HUES64 (cell line): ENCODE results near the gene CELF4.

Experiments used
- H3K27ac ChIP-seq: 2 replicates; pipeline ENCODE4 v1.7.0; 2013; ENCODE audit warnings: low read depth, low read length, inconsistent platforms
- H3K27me3 ChIP-seq: 2 replicates; pipeline ENCODE4 v1.6.1; 2013; ENCODE audit warnings: mild to moderate bottlenecking, low read length; ENCODE audit not compliant: insufficient read depth
- H3K36me3 ChIP-seq: 2 replicates; pipeline ENCODE4 v1.6.1; 2013; ENCODE audit warnings: mild to moderate bottlenecking, low read length; ENCODE audit not compliant: insufficient read depth
- H3K4me1 ChIP-seq: 2 replicates; pipeline ENCODE4 v1.6.1; 2013; ENCODE audit warnings: mild to moderate bottlenecking, low read length, moderate library complexity; ENCODE audit not compliant: insufficient read depth
- H3K4me3 ChIP-seq: 2 replicates; pipeline ENCODE4 v1.5.1; 2013; ENCODE audit warnings: mild to moderate bottlenecking, low read length, moderate library complexity
- H3K9ac ChIP-seq: 2 replicates; pipeline ENCODE4 v1.6.1; 2013; ENCODE audit warnings: mild to moderate bottlenecking, low read depth, low read length
- H3K9me3 ChIP-seq: 2 replicates; pipeline ENCODE4 v1.6.1; 2013; ENCODE audit warnings: low read depth, low read length; ENCODE audit not compliant: insufficient read depth
- WGBS: fragments of 150-250, 120-280 bp; methylation state at CpG from one replicate; pipeline ENCODE4 v1.1.7; 2013; ENCODE audit warnings: missing lambda C conversion rate; 5-methylcytosine and 5-hydroxymethylcytosine counted together

The CELF4 gene

DNA sequence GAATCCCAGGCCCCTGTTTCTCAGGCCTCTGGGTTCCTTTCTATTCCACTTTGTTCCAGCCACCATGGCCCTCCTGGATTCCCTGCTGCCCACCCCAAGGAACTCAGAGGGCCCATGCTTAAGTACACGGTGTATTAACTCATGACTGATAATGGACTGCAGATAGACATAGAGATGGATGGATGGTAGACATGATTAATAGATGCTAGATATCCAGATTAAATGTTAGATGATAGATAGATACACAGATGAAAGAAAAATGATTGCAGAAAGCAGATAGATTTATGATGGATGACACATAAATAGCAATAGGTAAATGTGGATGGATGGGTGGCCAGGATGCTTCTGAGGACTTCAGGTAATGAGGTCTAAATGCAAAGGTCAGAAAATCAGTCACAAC lies 278.0 kb downstream of the CELF4 start:
- WGBS, result 73% methylated on average over 1 of the region's 1 CpG
- Histone ChIP-seq H3K27me3 (no peaks in the 10 kb centered on the region; the same call in 1 of the 2 replicates), H3K36me3 (no peaks in the 10 kb centered on the region), H3K9ac (no peak overlapping the region), H3K27ac (no peak overlapping the region), H3K4me3 (no peak overlapping the region), H3K4me1 (no peaks in the 10 kb centered on the region), H3K9me3 (no peaks in the 10 kb centered on the region)

DNA sequence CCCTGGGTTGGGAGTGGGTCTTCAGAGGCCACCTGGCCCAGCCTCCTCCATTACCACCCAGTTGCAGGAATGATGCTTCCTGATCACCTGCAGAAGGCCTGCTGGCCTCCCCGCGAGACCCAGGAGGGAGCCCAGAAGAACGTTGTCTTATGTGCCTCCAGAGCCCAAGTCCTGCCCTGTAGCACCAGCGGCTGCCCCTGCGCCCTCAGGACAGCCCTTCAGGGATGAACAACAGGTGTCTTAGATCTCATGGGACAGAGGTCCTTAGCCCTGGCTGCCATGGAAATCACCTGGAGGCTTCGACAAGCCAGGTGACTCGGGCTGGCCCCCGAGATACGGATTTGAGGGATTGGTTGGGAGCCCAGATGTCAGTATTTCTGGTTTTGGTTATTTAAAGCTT lies 278.8 kb downstream of the CELF4 start:
- 92% methylated on average over 9 of the region's 9 CpGs for WGBS
- no peaks in the 10 kb centered on the region for H3K36me3 ChIP-seq
- no peaks in the 10 kb centered on the region for H3K9me3 ChIP-seq
- no peaks in the 10 kb centered on the region for H3K4me1 ChIP-seq
- no peak overlapping the region for H3K27ac ChIP-seq
- no peak overlapping the region for H3K9ac ChIP-seq
- H3K4me3 ChIP-seq, result no peak overlapping the region
- H3K27me3 ChIP-seq, result no peaks in the 10 kb centered on the region; the same call in 1 of the 2 replicates

DNA sequence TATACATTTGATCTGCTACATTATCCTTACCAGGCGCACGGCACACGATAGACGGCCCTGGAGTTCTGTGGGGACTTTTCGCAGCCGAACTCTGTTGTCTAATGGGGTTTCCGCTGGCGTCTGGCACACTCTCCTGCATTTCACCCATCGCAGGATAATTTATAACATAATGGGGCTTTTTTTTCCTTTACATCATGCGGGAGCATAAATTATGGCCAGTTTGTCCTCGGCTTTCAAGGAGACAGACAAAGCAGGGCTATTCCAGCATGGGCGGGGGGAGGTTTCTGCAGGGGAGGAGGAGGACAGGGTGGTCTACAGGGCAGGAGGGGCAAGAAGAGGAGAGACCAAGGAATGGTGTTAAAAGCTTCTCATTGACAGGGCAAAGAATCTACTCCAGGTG lies 279.8 kb downstream of the CELF4 start:
- 95% methylated on average over 12 of the region's 12 CpGs for WGBS
- no peak overlapping the region for H3K4me3 ChIP-seq
- H3K27me3 ChIP-seq, result no peaks in the 10 kb centered on the region; the same call in 1 of the 2 replicates
- H3K36me3 ChIP-seq, result no peaks in the 10 kb centered on the region
- H3K9me3 ChIP-seq, result no peaks in the 10 kb centered on the region
- no peak overlapping the region for H3K27ac ChIP-seq
- no peak overlapping the region for H3K9ac ChIP-seq
- H3K4me1 ChIP-seq, result no peaks in the 10 kb centered on the region

- WGBS, result 88% methylated on average over 7 of the region's 7 CpGs
- Histone ChIP-seq H3K9me3 (no peaks in the 10 kb centered on the region), H3K9ac (no peak overlapping the region), H3K36me3 (no peaks in the 10 kb centered on the region), H3K4me3 (no peak overlapping the region), H3K27ac (no peak overlapping the region), H3K4me1 (no peaks in the 10 kb centered on the region), H3K27me3 (no peaks in the 10 kb centered on the region; the same call in 1 of the 2 replicates)
Measured at GRCh38 chr18:37284260-37284659, 281.3 kb downstream of the CELF4 start.

GRCh38 chr18:37282386-37283037 lies 283.1 kb downstream of the CELF4 start:
- H3K27me3 ChIP-seq, result no peaks in the 10 kb centered on the region; the same call in 1 of the 2 replicates

GRCh38 chr18:37280701-37281393 lies 284.8 kb downstream of the CELF4 start:
- Histone ChIP-seq H3K9me3 (no peaks in the 10 kb centered on the region), H3K4me3 (no peak overlapping the region), H3K36me3 (no peaks in the 10 kb centered on the region), H3K4me1 (peaks cover 3% of the 10 kb centered on the region; the same call in 1 of the 2 replicates), H3K9ac (no peak overlapping the region), H3K27ac (no peak overlapping the region), H3K27me3 (no peaks in the 10 kb centered on the region)
- WGBS, result 83% methylated on average over 11 of the region's 11 CpGs

More at GRCh38 chr18:37282386-37283037, 283.1 kb downstream of the CELF4 start:
- 70% methylated on average over 5 of the region's 5 CpGs for WGBS
- no peak overlapping the region for H3K27ac ChIP-seq
- no peaks in the 10 kb centered on the region for H3K36me3 ChIP-seq
- peaks cover 2% of the 10 kb centered on the region; the same call in 1 of the 2 replicates for H3K4me1 ChIP-seq
- H3K4me3 ChIP-seq, result no peak overlapping the region
- no peaks in the 10 kb centered on the region for H3K9me3 ChIP-seq
- no peak overlapping the region for H3K9ac ChIP-seq

- WGBS, result 73% methylated on average over 10 of the region's 10 CpGs
- Histone ChIP-seq H3K4me1 (peaks cover 3% of the 10 kb centered on the region; the same call in 1 of the 2 replicates), H3K9me3 (no peaks in the 10 kb centered on the region), H3K36me3 (no peaks in the 10 kb centered on the region), H3K27me3 (no peaks in the 10 kb centered on the region), H3K4me3 (no peak overlapping the region), H3K9ac (no peak overlapping the region), H3K27ac (no peak overlapping the region)
Measured at GRCh38 chr18:37277804-37278203, 287.8 kb downstream of the CELF4 start.

DNA sequence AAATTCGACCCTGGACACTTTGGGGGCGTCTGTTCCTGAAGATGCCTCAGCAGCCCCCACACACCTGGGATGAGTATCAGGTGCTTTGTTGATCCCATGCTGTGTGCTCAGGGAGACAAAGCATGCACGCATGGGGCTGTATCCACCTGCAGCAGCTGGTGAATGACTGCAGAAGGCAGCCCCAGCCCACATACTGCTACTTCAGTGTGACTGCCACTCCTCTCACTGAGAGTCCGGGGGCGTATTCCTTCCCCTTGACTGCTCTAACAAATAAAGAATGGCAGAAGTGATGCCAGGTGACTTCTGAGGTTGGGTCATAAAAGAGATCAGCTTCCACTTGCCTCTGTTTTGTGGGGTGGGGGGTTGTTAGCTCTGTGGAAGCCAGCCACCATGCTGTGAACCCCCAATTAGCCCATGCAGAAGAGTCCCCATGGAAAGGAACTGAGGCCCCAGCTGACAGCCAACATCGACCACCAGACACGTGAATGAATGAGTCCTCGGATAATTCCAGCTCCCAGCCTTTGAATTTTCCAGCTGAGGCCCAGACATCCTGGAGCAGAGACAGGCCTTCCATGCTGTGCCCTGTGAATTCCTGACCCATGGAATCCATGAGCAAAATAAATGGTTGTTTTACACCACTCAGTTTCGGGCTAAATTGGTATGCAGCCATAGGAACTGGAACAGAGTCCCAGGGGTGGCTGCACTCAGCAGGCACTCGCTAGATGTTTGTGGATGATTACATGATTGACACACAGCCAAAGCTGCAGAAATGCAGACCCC lies 289.3 kb downstream of the CELF4 start:
- Histone ChIP-seq H3K4me3 (no peak overlapping the region), H3K27me3 (no peaks in the 10 kb centered on the region), H3K4me1 (peaks cover 3% of the 10 kb centered on the region; the same call in 1 of the 2 replicates), H3K9ac (no peak overlapping the region), H3K9me3 (no peaks in the 10 kb centered on the region), H3K36me3 (no peaks in the 10 kb centered on the region), H3K27ac (no peak overlapping the region)
- WGBS, result 92% methylated on average over 10 of the region's 10 CpGs

DNA sequence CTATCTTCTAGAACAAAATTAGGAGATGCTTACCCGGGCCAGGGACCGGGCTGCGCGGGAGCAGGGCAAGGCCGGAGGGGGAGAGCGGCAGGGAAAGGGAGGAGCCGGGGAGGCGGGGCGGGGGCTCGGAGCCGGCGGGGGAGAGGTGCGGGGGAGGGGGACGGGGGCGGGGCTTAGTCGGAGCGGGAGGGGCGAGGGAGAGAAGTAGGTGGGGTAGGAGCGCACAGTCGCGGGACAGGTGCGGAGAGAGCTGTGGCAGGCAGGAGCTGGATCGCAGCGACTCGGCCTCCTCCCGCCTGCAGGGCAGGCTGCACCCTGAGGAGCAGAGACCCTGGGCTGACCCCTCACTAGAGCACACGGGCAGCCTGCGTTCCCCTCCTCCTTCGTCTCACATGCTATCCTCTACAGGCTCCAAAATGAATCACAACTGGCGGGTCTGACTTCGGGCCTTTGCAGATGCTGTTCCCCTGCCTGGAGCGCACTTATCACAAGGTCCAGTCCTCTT lies 290.3 kb downstream of the CELF4 start:
- H3K27me3 ChIP-seq, result no peaks in the 10 kb centered on the region
- H3K4me1 ChIP-seq, result peaks cover 3% of the 10 kb centered on the region; the same call in 1 of the 2 replicates
- no peak overlapping the region for H3K4me3 ChIP-seq
- no peaks in the 10 kb centered on the region for H3K36me3 ChIP-seq
- WGBS, result 77% methylated on average over 32 of the region's 32 CpGs
- H3K27ac ChIP-seq, result no peak overlapping the region
- no peaks in the 10 kb centered on the region for H3K9me3 ChIP-seq
- no peak overlapping the region for H3K9ac ChIP-seq

DNA sequence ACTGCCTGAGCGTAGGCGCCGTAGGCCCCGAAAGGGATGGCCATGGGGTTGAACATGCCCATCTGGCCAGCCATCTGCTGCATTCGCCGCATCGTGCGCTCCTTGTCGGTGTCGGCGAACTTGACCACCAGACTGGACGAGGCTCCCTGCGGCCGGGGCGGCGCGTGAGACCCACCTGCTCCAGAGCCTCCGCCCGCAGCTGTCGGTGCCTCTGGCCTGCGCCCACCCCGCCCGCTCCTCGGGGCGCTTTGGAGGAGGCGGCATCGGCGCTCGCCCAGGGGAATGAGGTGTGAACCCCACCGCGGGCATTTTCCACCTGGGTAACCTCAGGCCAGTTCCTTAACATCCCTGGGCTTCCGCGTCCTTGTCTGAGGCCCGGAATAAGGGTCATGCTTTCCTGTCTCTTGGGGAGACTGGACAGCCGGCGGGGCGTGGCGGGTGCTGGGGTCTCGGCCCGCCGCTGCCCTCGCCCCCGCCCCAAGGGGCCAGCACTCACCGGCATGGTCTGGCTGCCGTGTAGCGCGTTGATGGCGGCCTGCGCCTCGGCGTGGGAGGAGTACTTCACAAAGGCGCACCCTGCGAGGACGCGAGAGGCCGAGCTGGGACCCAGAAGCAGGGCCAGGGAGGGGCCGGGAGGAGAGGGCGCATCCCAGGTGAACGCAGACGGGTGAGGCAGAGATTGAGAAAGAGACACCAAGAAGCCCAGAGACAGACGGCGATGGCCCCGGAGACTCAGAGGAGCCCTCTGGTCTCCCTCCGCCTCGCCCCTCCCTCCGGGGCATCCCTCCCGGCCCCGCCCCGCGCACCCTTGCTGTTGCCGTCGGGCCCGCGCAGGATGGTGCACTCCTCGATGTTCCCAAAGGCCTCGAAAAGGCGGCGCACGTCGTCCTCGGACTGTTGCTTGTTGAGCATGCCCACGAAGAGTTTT lies 291.0 kb downstream of the CELF4 start:
- Histone ChIP-seq H3K4me1 (peaks cover 3% of the 10 kb centered on the region; the same call in 1 of the 2 replicates), H3K36me3 (no peaks in the 10 kb centered on the region), H3K4me3 (no peak overlapping the region), H3K27me3 (no peaks in the 10 kb centered on the region), H3K27ac (no peak overlapping the region), H3K9ac (no peak overlapping the region), H3K9me3 (no peaks in the 10 kb centered on the region)
- 95% methylated on average over 82 of the region's 82 CpGs for WGBS
